ENCODE results near the gene SULF2. TPM values are rescaled to one million over a fixed set of nuclear protein-coding genes. Genes with fewer than 3 reads are reported as not detected.

SULF2 gene
- total and polyA plus RNA-seq, 9 of the 15 experiments (the other 6 are each of a cell fraction or from before 2014, with no cell fraction given), result 0.33 TPM; not detected in 8

DNA sequence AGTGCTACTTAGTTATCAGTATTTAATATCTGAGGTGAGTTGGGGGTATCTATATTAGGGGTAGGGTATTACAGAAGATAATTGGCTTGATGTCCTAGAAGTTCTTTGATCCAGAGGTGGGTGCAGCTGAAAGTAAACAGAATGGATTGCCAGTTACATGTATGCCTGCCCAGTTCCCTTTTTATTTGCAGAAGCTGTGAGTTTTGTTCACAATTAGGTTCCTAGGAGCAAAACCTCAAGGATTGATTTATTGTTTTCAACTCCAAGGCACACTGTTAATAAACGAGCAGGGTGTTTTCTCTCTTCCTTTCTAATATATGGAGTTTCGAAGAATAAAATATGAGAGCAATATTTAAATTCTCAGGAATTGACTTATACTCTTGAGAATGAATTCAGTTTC is 129.0 kb downstream of the SULF2 start (continued):
- TF ChIP-seq SPI1 (IDR thresholded peaks at IDR 0.05; ENCODE audit: borderline replicate concordance, low read depth, low read length) (peak; percentile 44; the same call in 1 of the 2 replicates), ZNF408 (CRISPR knock-in tag; IDR thresholded peaks at IDR 0.05; ENCODE audit: low read depth) (no peak), CBX3 (IDR thresholded peaks at IDR 0.05; ENCODE audit: borderline replicate concordance in 1 of 2, low read length in 2 of 2) (no peak), RBM14 (IDR thresholded peaks at IDR 0.05; ENCODE audit: borderline replicate concordance, insufficient read depth, low read depth, low read length) (no peak), ZNF57 (CRISPR knock-in tag; IDR thresholded peaks at IDR 0.05) (no peak), TAF9B (IDR thresholded peaks at IDR 0.05; ENCODE audit: partially characterized antibody) (no peak), GTF2E2 (tag; IDR thresholded peaks at IDR 0.05) (no peak), POLR2G (IDR thresholded peaks at IDR 0.05; ENCODE audit: low read depth, low read length) (no peak), PHB2 (IDR thresholded peaks at IDR 0.05; ENCODE audit: low read depth) (no peak), ZNF512 (tag; IDR thresholded peaks at IDR 0.05) (no peak), ZBTB11 (CRISPR knock-in tag; IDR thresholded peaks at IDR 0.05) (peak in 1 of 3 experiments; percentile 81; a peak in 2 of 6 replicates), ZNF551 (CRISPR knock-in tag; IDR thresholded peaks at IDR 0.05) (no peak), MEIS2 (IDR thresholded peaks at IDR 0.05; ENCODE audit: partially characterized antibody) (peak; percentile 29)
